Measurements from ENCODE around the gene CLTCL1.

CLTCL1 gene

GRCh38 chr22:19147195-19147780, 144.2 kb downstream of the CLTCL1 start:
- Histone ChIP-seq H3K27me3 (ENCODE audit: control insufficient read depth in 2 of 2, insufficient read depth in 2 of 2, low read length in 2 of 2) (peaks cover 32 to 38% of the 10 kb centered on the region in 2 donors), H3K27ac (ENCODE audit: low read depth in 2 of 2, low read length in 2 of 2) (no peak overlapping the region), H3K4me3 (ENCODE audit: low read length in 2 of 2) (no peak overlapping the region), H3K4me1 (ENCODE audit: control insufficient read depth in 2 of 2, insufficient read depth in 2 of 2, low read length in 2 of 2) (peaks cover 9 to 11% of the 10 kb centered on the region in 2 donors), H3K9me3 (ENCODE audit: control insufficient read depth in 2 of 2, low read length in 2 of 2) (no peaks in the 10 kb centered on the region), H3K36me3 (ENCODE audit: control insufficient read depth in 2 of 2, insufficient read depth in 2 of 2, low read length in 2 of 2) (peaks cover under 1 to 4% of the 10 kb centered on the region in 2 donors), H3K9ac (ENCODE audit: low read depth in 1 of 2, low read length in 2 of 2) (no peak overlapping the region)

- no peak overlapping the region for H3K9ac ChIP-seq (ENCODE audit: low read depth in 1 of 2, low read length in 2 of 2)
- peaks cover 9 to 11% of the 10 kb centered on the region in 2 donors for H3K4me1 ChIP-seq (ENCODE audit: control insufficient read depth in 2 of 2, insufficient read depth in 2 of 2, low read length in 2 of 2)
- peaks cover 25 to 30% of the 10 kb centered on the region in 2 donors for H3K27me3 ChIP-seq (ENCODE audit: control insufficient read depth in 2 of 2, insufficient read depth in 2 of 2, low read length in 2 of 2)
- peaks cover 5 to 8% of the 10 kb centered on the region in 2 donors for H3K36me3 ChIP-seq (ENCODE audit: control insufficient read depth in 2 of 2, insufficient read depth in 2 of 2, low read length in 2 of 2)
- no peak overlapping the region for H3K27ac ChIP-seq (ENCODE audit: low read depth in 2 of 2, low read length in 2 of 2)
- H3K4me3 ChIP-seq (ENCODE audit: low read length in 2 of 2): no peak overlapping the region
- H3K9me3 ChIP-seq (ENCODE audit: control insufficient read depth in 2 of 2, low read length in 2 of 2): no peaks in the 10 kb centered on the region
Observed at GRCh38 chr22:19146215-19146968, 145.1 kb downstream of the CLTCL1 start.

- peaks cover 21 to 24% of the 10 kb centered on the region in 2 donors for H3K36me3 ChIP-seq (ENCODE audit: control insufficient read depth in 2 of 2, insufficient read depth in 2 of 2, low read length in 2 of 2)
- peaks cover 16 to 21% of the 10 kb centered on the region in 2 donors for H3K27me3 ChIP-seq (ENCODE audit: control insufficient read depth in 2 of 2, insufficient read depth in 2 of 2, low read length in 2 of 2)
- peaks cover 9 to 11% of the 10 kb centered on the region in 2 donors for H3K4me1 ChIP-seq (ENCODE audit: control insufficient read depth in 2 of 2, insufficient read depth in 2 of 2, low read length in 2 of 2)
- peak overlapping the region; percentile 54 to 78 for H3K27ac ChIP-seq (ENCODE audit: low read depth in 2 of 2, low read length in 2 of 2)
- no peaks in the 10 kb centered on the region for H3K9me3 ChIP-seq (ENCODE audit: control insufficient read depth in 2 of 2, low read length in 2 of 2)
- peak overlapping the region; percentile 87 to 90 for H3K9ac ChIP-seq (ENCODE audit: low read depth in 1 of 2, low read length in 2 of 2)
- H3K4me3 ChIP-seq (ENCODE audit: low read length in 2 of 2): peak overlapping the region; percentile 93 to 99
Observed at GRCh38 chr22:19143967-19144400, 147.5 kb downstream of the CLTCL1 start.

GRCh38 chr22:19143212-19143611, 148.3 kb downstream of the CLTCL1 start:
- H3K27me3 ChIP-seq (ENCODE audit: control insufficient read depth in 2 of 2, insufficient read depth in 2 of 2, low read length in 2 of 2): peaks cover 13 to 15% of the 10 kb centered on the region in 2 donors
- H3K27ac ChIP-seq (ENCODE audit: low read depth in 2 of 2, low read length in 2 of 2): no peak overlapping the region
- peaks cover 28 to 31% of the 10 kb centered on the region in 2 donors for H3K36me3 ChIP-seq (ENCODE audit: control insufficient read depth in 2 of 2, insufficient read depth in 2 of 2, low read length in 2 of 2)
- H3K4me1 ChIP-seq (ENCODE audit: control insufficient read depth in 2 of 2, insufficient read depth in 2 of 2, low read length in 2 of 2): peaks cover 9 to 11% of the 10 kb centered on the region in 2 donors
- no peak overlapping the region for H3K9ac ChIP-seq (ENCODE audit: low read depth in 1 of 2, low read length in 2 of 2)
- H3K9me3 ChIP-seq (ENCODE audit: control insufficient read depth in 2 of 2, low read length in 2 of 2): no peaks in the 10 kb centered on the region
- H3K4me3 ChIP-seq (ENCODE audit: low read length in 2 of 2): no peak overlapping the region

GRCh38 chr22:19142394-19142793, 149.1 kb downstream of the CLTCL1 start:
- H3K36me3 ChIP-seq (ENCODE audit: control insufficient read depth in 2 of 2, insufficient read depth in 2 of 2, low read length in 2 of 2): peaks cover 35 to 38% of the 10 kb centered on the region in 2 donors

GRCh38 chr22:19139974-19140373, 151.5 kb downstream of the CLTCL1 start:
- H3K9ac ChIP-seq (ENCODE audit: low read depth in 1 of 2, low read length in 2 of 2): no peak overlapping the region
- H3K4me3 ChIP-seq (ENCODE audit: low read length in 2 of 2): no peak overlapping the region
- no peaks in the 10 kb centered on the region for H3K27me3 ChIP-seq (ENCODE audit: control insufficient read depth in 2 of 2, insufficient read depth in 2 of 2, low read length in 2 of 2)
- H3K9me3 ChIP-seq (ENCODE audit: control insufficient read depth in 2 of 2, low read length in 2 of 2): no peaks in the 10 kb centered on the region
- H3K36me3 ChIP-seq (ENCODE audit: control insufficient read depth in 2 of 2, insufficient read depth in 2 of 2, low read length in 2 of 2): peaks cover 49 to 56% of the 10 kb centered on the region in 2 donors
- no peak overlapping the region for H3K27ac ChIP-seq (ENCODE audit: low read depth in 2 of 2, low read length in 2 of 2)
- H3K4me1 ChIP-seq (ENCODE audit: control insufficient read depth in 2 of 2, insufficient read depth in 2 of 2, low read length in 2 of 2): peaks cover 9 to 11% of the 10 kb centered on the region in 2 donors

More at GRCh38 chr22:19142394-19142793, 149.1 kb downstream of the CLTCL1 start:
- no peak overlapping the region for H3K9ac ChIP-seq (ENCODE audit: low read depth in 1 of 2, low read length in 2 of 2)
- peaks cover 9 to 11% of the 10 kb centered on the region in 2 donors for H3K4me1 ChIP-seq (ENCODE audit: control insufficient read depth in 2 of 2, insufficient read depth in 2 of 2, low read length in 2 of 2)
- no peak overlapping the region for H3K27ac ChIP-seq (ENCODE audit: low read depth in 2 of 2, low read length in 2 of 2)
- no peak overlapping the region for H3K4me3 ChIP-seq (ENCODE audit: low read length in 2 of 2)
- H3K9me3 ChIP-seq (ENCODE audit: control insufficient read depth in 2 of 2, low read length in 2 of 2): no peaks in the 10 kb centered on the region
- H3K27me3 ChIP-seq (ENCODE audit: control insufficient read depth in 2 of 2, insufficient read depth in 2 of 2, low read length in 2 of 2): peaks cover 6 to 7% of the 10 kb centered on the region in 2 donors

- Histone ChIP-seq H3K9ac (ENCODE audit: low read depth in 1 of 2, low read length in 2 of 2) (no peak overlapping the region), H3K27ac (ENCODE audit: low read depth in 2 of 2, low read length in 2 of 2) (no peak overlapping the region), H3K9me3 (ENCODE audit: control insufficient read depth in 2 of 2, low read length in 2 of 2) (no peaks in the 10 kb centered on the region), H3K27me3 (ENCODE audit: control insufficient read depth in 2 of 2, insufficient read depth in 2 of 2, low read length in 2 of 2) (no peaks in the 10 kb centered on the region), H3K36me3 (ENCODE audit: control insufficient read depth in 2 of 2, insufficient read depth in 2 of 2, low read length in 2 of 2) (peaks cover 49 to 62% of the 10 kb centered on the region in 2 donors), H3K4me1 (ENCODE audit: control insufficient read depth in 2 of 2, insufficient read depth in 2 of 2, low read length in 2 of 2) (peaks cover 7 to 8% of the 10 kb centered on the region in 2 donors), H3K4me3 (ENCODE audit: low read length in 2 of 2) (no peak overlapping the region)
Observed at GRCh38 chr22:19139001-19139356, 152.5 kb downstream of the CLTCL1 start.

- H3K4me1 ChIP-seq (ENCODE audit: control insufficient read depth in 2 of 2, insufficient read depth in 2 of 2, low read length in 2 of 2): peaks cover 2 to 3% of the 10 kb centered on the region in 2 donors
- H3K9me3 ChIP-seq (ENCODE audit: control insufficient read depth in 2 of 2, low read length in 2 of 2): no peaks in the 10 kb centered on the region
- no peak overlapping the region for H3K27ac ChIP-seq (ENCODE audit: low read depth in 2 of 2, low read length in 2 of 2)
- no peak overlapping the region for H3K4me3 ChIP-seq (ENCODE audit: low read length in 2 of 2)
- peaks cover 52 to 67% of the 10 kb centered on the region in 2 donors for H3K36me3 ChIP-seq (ENCODE audit: control insufficient read depth in 2 of 2, insufficient read depth in 2 of 2, low read length in 2 of 2)
- H3K9ac ChIP-seq (ENCODE audit: low read depth in 1 of 2, low read length in 2 of 2): no peak overlapping the region
- H3K27me3 ChIP-seq (ENCODE audit: control insufficient read depth in 2 of 2, insufficient read depth in 2 of 2, low read length in 2 of 2): no peaks in the 10 kb centered on the region
Observed at GRCh38 chr22:19138217-19139000, 153.1 kb downstream of the CLTCL1 start.

- Histone ChIP-seq H3K4me1 (ENCODE audit: control insufficient read depth in 2 of 2, insufficient read depth in 2 of 2, low read length in 2 of 2) (no peaks in the 10 kb centered on the region), H3K27me3 (ENCODE audit: control insufficient read depth in 2 of 2, insufficient read depth in 2 of 2, low read length in 2 of 2) (no peaks in the 10 kb centered on the region), H3K9me3 (ENCODE audit: control insufficient read depth in 2 of 2, low read length in 2 of 2) (no peaks in the 10 kb centered on the region), H3K9ac (ENCODE audit: low read depth in 1 of 2, low read length in 2 of 2) (no peak overlapping the region), H3K36me3 (ENCODE audit: control insufficient read depth in 2 of 2, insufficient read depth in 2 of 2, low read length in 2 of 2) (peaks cover 51 to 73% of the 10 kb centered on the region in 2 donors), H3K27ac (ENCODE audit: low read depth in 2 of 2, low read length in 2 of 2) (no peak overlapping the region), H3K4me3 (ENCODE audit: low read length in 2 of 2) (no peak overlapping the region)
Observed at GRCh38 chr22:19137384-19138216, 153.9 kb downstream of the CLTCL1 start.
